ENCODE results near the gene SNAPC3. TPM values are rescaled to one million over a fixed set of nuclear protein-coding genes. Genes with fewer than 3 reads are reported as not detected.

Gene SNAPC3
- total and polyA plus RNA-seq, 2 donors from 2014 or later: 16.3 to 27.2 TPM

GRCh38 chr9:15381491-15381890 is 41.2 kb upstream of the SNAPC3 start:
- FAIRE-seq: no peak
- Histone ChIP-seq H3K36me3 (ENCODE audit: control insufficient read depth in 2 of 3, insufficient read depth in 3 of 3, low read length in 3 of 3) (no peaks in the 10 kb centered on the region), H3K4me1 (ENCODE audit: control insufficient read depth in 2 of 3, insufficient read depth in 2 of 3, low read depth in 1 of 3, low read length in 3 of 3) (no peaks in the 10 kb centered on the region), H3K9me3 (ENCODE audit: control insufficient read depth in 2 of 3, insufficient read depth in 1 of 3, low read length in 3 of 3) (no peaks in the 10 kb centered on the region), H3K4me3 (ENCODE audit: low read length in 3 of 3) (no peak overlapping the region), H3K27ac (ENCODE audit: low read depth in 2 of 2, low read length in 2 of 2) (no peak overlapping the region), H3K9ac (ENCODE audit: low read length in 3 of 3) (no peak overlapping the region), H3K27me3 (ENCODE audit: control insufficient read depth, insufficient read depth, low read length) (no peaks in the 10 kb centered on the region)
- TF ChIP-seq CTCF (IDR thresholded peaks at IDR 0.05; ENCODE audit: borderline replicate concordance, extremely low read depth, insufficient read depth): no peak
- intact Hi-C loops (cut with DNase I): no loop called here
- no peak for DNase-seq

- Histone ChIP-seq H3K9me3 (ENCODE audit: control insufficient read depth in 2 of 3, insufficient read depth in 1 of 3, low read length in 3 of 3) (no peaks in the 10 kb centered on the region), H3K4me1 (ENCODE audit: control insufficient read depth in 2 of 3, insufficient read depth in 2 of 3, low read depth in 1 of 3, low read length in 3 of 3) (peaks cover 0 to 15% (median 7%) of the 10 kb centered on the region in 3 donors), H3K9ac (ENCODE audit: low read length in 3 of 3) (no peak overlapping the region), H3K36me3 (ENCODE audit: control insufficient read depth in 2 of 3, insufficient read depth in 3 of 3, low read length in 3 of 3) (no peaks in the 10 kb centered on the region), H3K4me3 (ENCODE audit: low read length in 3 of 3) (no peak overlapping the region), H3K27ac (ENCODE audit: low read depth in 2 of 2, low read length in 2 of 2) (no peak overlapping the region), H3K27me3 (ENCODE audit: control insufficient read depth, insufficient read depth, low read length) (no peaks in the 10 kb centered on the region)
- intact Hi-C loops (cut with DNase I): no loop called here
- DNase-seq: no peak
- no peak for FAIRE-seq
- no peak for TF ChIP-seq CTCF (IDR thresholded peaks at IDR 0.05; ENCODE audit: borderline replicate concordance, extremely low read depth, insufficient read depth)
Measured at GRCh38 chr9:15386465-15386864, 36.2 kb upstream of the SNAPC3 start.

- H3K4me3 ChIP-seq (ENCODE audit: low read length in 3 of 3): no peak overlapping the region
- H3K9ac ChIP-seq (ENCODE audit: low read length in 3 of 3): no peak overlapping the region
- H3K27me3 ChIP-seq (ENCODE audit: control insufficient read depth, insufficient read depth, low read length): no peaks in the 10 kb centered on the region
- TF ChIP-seq CTCF (IDR thresholded peaks at IDR 0.05; ENCODE audit: borderline replicate concordance, extremely low read depth, insufficient read depth): no peak
- intact Hi-C loops (cut with DNase I): no loop called here
- FAIRE-seq (no peak), DNase-seq (no peak)
- H3K27ac ChIP-seq (ENCODE audit: low read depth in 2 of 2, low read length in 2 of 2): no peak overlapping the region
- H3K4me1 ChIP-seq (ENCODE audit: control insufficient read depth in 2 of 3, insufficient read depth in 2 of 3, low read depth in 1 of 3, low read length in 3 of 3): peaks cover 0 to 15% (median 7%) of the 10 kb centered on the region in 3 donors
- no peaks in the 10 kb centered on the region for H3K36me3 ChIP-seq (ENCODE audit: control insufficient read depth in 2 of 3, insufficient read depth in 3 of 3, low read length in 3 of 3)
- no peaks in the 10 kb centered on the region for H3K9me3 ChIP-seq (ENCODE audit: control insufficient read depth in 2 of 3, insufficient read depth in 1 of 3, low read length in 3 of 3)
Measured at GRCh38 chr9:15389173-15389572, 33.5 kb upstream of the SNAPC3 start.

DNA sequence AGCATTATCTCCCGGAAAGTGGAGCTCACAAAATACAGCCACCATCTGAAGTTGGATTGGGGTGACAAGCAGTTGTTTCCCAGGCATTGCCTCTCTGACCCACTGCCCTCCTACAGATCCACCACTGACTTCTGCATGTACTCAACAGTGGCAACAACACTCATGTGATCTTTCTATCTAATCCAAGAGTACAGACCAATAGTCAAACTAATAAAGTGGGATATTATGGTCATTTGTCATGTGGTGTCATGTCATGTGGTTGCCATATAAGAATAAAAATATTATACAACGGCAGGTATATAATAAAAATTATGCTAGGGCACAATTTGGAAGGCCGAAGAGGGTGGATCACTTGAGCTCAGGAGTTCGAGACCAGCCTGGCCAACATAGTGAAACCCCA is 33.0 kb upstream of the SNAPC3 start:
- Histone ChIP-seq H3K9ac (ENCODE audit: low read length in 3 of 3) (no peak overlapping the region), H3K4me3 (ENCODE audit: low read length in 3 of 3) (no peak overlapping the region), H3K9me3 (ENCODE audit: control insufficient read depth in 2 of 3, insufficient read depth in 1 of 3, low read length in 3 of 3) (no peaks in the 10 kb centered on the region), H3K27me3 (ENCODE audit: control insufficient read depth, insufficient read depth, low read length) (no peaks in the 10 kb centered on the region), H3K4me1 (ENCODE audit: control insufficient read depth in 2 of 3, insufficient read depth in 2 of 3, low read depth in 1 of 3, low read length in 3 of 3) (peaks cover 0 to 15% (median 7%) of the 10 kb centered on the region in 3 donors), H3K27ac (ENCODE audit: low read depth in 2 of 2, low read length in 2 of 2) (no peak overlapping the region), H3K36me3 (ENCODE audit: control insufficient read depth in 2 of 3, insufficient read depth in 3 of 3, low read length in 3 of 3) (no peaks in the 10 kb centered on the region)
- TF ChIP-seq CTCF (IDR thresholded peaks at IDR 0.05; ENCODE audit: borderline replicate concordance, extremely low read depth, insufficient read depth): no peak
- no peak for FAIRE-seq
- DNase-seq: no peak
- intact Hi-C loops (cut with DNase I): no loop called here

Data from kidney (tissue), 14 donors.